A549 (cell line): ENCODE data around the gene MIOX.

ENCODE experiments used
- BCL3 ChIP-seq: fragments of >200 bp; sonication (Bioruptor Twin); formaldehyde crosslinking; IDR thresholded peaks from 3 replicates; pipeline ENCODE4 v1.6.1; 2016
- CTCF ChIP-seq: fragments of >200 bp; sonication (Bioruptor Twin); formaldehyde crosslinking; IDR thresholded peaks from 3 replicates; pipeline ENCODE4 v1.5.1; 2016
- KDM1A ChIP-seq: fragments of 200-600 bp; sonication (generic); IDR thresholded peaks from 2 replicates; pipeline ENCODE4 v1.6.1; 2016; ENCODE audit warnings: low read depth, mild to moderate bottlenecking
- SMC3 ChIP-seq: fragments of >200 bp; sonication (Bioruptor Twin); formaldehyde crosslinking; IDR thresholded peaks from 3 replicates; pipeline ENCODE4 v1.6.1; 2018; ENCODE audit warnings: inconsistent platforms
- SREBF2 ChIP-seq: fragments of 450-650 bp; IDR thresholded peaks from 2 replicates; pipeline ENCODE4 v1.6.1; 2014; ENCODE audit warnings: mild to moderate bottlenecking, moderate library complexity
- TF ChIP-seq, protein P1 (sequence below): fragments of 450-650 bp; IDR thresholded peaks from 2 replicates; pipeline ENCODE4 v1.6.1; 2014; ENCODE audit warnings: antibody characterized with exemption

GRCh38 chr22:50528682-50529415 lies 42.2 kb downstream of the MIOX start:
- TF ChIP-seq SMC3 = no peak
- no peak for TF ChIP-seq CTCF
- TF ChIP-seq BCL3 = no peak
- no peak for TF ChIP-seq KDM1A
- TF ChIP-seq, protein P1, sequence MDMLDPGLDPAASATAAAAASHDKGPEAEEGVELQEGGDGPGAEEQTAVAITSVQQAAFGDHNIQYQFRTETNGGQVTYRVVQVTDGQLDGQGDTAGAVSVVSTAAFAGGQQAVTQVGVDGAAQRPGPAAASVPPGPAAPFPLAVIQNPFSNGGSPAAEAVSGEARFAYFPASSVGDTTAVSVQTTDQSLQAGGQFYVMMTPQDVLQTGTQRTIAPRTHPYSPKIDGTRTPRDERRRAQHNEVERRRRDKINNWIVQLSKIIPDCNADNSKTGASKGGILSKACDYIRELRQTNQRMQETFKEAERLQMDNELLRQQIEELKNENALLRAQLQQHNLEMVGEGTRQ = no peak
- TF ChIP-seq SREBF2 = no peak
